DMS53 treated with DMSO at 0.1 percent for 48 hours (cell line): ENCODE measurements around the gene FAM120B.
A peak's percentile ranks its signal among the peaks of the same experiment; 100 is the strongest.

Experiments used
- DNase-seq: peaks from one replicate; lab custom pipeline; 2025; ENCODE audit not compliant: unreplicated experiment; lab: John Stamatoyannopoulos, UW

FAM120B gene

DNA sequence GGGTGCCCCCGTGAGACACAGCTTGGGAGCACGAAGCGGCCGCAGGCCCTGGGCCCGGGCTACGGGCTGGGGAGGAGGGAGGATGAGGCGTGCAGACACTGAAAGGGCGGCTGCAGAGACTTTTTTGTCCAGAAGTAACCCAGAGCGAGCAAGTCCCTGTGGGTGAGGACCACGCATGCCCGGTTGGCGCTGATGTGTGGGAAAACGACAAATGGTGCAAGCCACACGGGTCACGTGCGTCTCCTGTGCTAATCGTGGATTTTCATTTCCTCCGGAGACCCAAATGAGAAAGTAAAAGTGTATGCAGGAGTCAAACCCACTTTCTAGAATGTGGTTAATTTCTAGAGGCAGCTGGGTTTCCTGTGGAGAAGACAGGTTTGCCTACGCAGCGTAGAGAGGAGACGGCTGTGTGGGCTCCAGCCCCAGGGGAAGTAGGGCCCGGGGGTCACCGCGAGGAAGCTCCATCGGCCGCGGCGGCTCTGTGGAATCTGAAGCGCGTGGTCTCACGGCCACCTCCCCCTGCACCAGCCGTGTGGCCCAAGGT lies 34.7 kb upstream of the FAM120B start:
- DNase-seq = no peak

DNA sequence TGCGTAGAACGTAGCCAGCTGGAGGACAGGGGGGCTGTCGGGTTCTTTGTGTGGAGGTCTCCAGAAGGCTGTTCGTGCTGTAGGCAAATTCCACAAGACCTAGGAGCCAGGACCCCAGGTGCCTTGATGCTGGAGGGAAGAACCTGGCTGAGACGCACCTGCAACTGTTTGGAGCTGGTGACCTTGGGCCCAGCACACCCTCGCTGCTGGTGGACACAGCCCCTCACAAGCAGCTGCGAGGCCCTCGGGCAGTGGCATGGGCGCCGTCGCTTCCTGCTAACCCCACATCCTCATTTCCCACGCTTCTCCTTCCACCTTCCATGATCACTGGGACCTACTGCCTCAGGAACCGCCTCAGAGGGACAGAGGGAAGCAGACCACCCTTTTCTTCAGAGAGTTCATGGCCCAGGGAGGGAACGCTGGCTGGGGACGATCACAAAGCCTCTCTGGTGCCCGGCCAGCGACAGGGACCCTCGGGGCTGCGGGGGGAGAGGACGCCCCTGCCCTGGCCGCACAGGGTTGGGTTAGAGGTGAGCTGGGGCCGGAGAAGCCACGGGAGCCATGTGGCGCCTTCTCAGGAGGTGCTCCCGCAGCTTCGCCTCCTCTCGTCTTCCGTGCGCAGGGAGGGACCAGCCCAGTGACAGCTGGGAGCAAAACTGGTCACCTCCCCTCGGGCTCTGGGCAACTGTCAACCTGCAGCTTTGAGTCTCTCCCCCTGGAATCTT lies 34.1 kb upstream of the FAM120B start:
- no peak for DNase-seq

DNA sequence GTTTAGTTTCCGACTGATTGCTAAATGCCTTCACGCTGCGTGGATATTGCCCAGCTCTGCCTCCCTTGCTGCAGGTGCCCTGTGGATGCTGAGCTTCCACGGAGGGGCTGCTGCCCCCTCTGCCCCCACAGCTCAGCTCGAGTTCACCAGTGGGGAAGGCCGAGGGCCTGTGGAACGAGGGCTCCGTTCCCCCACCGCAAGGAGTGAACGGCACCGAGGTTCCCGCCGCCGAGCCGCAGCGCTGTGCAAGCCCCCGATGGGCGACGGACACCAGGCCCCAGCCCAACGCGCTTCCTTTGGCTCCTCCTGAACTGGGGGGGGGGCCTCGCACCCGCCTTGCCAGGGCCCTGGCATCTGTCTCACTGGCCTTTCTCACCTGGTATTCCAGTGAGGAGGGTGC lies 33.4 kb upstream of the FAM120B start:
- no peak for DNase-seq

DNA sequence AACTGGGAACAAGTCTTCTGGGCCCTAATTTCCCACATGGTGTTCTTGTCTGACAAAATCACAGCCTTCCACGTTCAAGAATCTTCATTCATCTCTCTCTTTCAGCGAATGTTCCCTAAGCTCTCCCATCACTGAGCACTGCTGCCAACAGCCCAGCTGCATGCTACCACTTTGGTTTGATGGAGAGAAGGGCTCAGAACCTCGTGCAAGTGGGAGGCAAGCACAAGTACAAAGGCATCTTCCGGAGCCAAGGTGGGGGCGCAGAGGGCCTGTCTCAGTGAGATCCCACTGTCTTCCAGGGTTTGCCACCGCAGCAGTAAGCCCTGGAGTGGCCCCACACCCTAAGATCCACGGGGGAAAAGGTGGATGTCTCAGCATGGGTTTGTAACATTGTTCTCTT lies 32.9 kb upstream of the FAM120B start:
- no peak for DNase-seq

DNA sequence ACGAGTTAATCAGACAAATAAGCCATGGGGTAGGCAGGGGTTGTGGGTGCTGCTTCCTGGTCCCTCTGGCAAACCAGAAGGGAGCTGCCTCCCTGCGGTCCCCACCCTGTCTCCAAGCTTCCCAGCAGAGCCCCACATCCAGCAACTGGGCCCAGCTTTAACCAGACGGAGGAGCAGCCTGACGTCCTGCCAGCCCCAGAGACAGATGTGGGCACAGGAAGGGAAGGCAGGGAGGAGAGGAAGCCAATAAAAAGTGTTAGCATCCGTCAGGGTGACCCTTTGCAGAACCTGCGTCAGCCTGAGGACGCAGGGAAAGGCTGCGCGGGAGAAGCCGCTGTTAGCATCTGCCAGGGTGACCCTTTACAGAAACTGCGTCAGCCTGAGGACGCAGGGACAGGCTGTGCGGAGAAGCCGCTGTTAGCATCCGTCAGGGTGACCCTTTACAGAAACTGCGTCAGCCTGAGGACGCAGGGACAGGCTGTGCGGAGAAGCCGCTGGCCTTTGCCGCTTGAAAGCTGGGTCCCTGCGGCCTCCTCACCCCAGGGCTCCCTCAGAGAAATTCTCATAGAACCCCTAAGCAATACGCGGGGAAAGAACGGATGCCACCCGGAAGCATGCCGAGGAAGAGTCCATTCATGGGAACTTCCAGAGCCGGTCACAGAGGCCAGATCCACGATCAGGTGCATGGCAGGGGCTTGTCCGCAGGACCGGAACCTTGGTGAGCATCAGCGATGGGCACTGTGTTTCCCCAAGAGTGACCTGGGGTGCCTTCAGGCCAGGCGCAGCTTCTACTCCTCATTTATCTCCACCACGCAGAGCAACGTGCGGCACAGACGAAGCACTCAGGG lies 31.6 kb upstream of the FAM120B start:
- DNase-seq = no peak

DNA sequence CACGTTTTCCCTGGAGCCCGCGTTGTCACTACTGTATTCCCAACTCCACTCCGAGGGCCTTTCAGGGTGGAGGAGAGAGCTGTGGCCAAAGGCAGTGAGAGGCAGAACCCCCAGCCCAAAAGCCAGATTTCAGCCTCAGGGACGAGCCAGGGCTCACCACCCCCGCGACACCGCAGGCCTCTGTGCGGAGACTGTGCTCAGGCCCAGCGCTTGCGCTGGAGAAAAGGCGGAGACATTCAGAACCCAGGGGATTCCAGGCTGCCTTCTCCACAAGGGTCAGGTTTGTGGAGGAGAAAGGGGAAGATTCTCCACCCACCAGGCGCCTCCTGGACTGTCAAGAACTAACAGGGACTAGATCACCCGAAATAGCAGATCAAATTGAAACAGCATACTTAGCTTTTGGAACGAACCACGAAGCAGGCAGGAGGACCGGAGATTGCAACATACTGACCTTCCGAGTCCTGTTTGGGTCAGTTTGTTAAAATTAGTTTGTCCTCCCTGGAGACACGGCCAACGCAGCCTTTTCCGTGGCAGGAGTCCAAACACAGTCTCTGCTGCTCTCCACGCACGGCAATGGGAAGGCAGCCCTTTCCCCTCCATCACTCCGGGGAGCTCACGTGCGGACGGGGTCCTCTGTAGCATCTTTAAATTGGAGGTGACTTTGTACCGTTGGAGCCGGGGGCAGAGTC lies 30.0 kb upstream of the FAM120B start:
- no peak for DNase-seq

DNA sequence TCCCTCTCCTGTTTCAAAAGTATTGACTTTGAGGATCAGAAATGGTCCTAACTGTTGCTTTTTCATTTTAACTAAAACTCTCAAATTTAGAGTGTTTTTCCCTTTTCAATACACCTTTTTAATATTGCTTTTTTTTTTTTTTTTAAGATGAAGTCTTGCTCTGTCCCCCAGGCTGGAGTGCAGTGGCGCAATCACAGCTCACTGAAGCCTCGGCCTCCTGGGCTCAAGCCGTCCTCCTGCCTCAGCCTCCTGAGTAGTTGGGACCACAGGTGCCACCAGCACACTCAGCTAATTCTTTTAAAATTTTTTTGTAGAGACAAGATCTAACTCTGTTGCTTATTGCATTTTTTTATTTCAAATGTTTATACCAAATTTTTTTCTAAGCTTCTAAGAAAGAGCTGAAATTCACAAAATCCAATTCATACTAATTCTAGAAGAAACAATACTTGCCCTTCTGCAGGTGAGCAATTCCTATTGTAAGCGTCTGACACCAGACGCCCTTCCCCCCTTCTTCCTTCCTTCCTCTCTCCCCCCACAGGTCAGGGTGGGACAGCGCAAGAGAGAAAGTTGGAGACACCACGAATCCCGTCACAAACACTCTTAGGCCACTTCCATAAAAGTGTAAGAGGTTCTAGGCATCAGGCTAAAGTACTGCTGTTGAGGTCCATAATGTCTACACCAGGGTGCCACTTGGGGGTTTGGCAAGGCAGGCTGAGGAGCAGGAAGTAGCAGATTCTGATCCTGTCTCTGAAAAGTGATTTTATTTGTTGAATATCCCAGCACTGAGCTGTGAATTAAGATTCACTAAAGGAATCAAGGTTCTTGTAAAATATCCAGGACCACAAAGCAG lies 28.4 kb upstream of the FAM120B start:
- DNase-seq = no peak

DNA sequence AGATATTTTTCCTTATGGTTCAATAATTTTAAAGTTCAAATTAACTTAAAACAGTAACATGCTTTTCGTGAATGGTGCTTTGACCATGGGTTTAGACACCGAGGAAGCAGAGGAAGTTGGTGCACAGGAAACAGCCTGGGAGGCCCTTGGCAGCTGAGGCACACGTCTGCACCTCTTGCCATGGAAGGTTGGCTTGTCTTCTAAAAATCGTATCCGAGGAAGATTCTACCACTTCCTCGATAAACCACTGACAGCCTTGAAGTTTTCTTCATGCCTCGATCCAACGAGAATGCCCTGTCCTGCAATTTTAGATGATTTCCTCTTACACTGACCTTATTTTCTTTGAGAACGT lies 27.8 kb upstream of the FAM120B start:
- no peak for DNase-seq

DNA sequence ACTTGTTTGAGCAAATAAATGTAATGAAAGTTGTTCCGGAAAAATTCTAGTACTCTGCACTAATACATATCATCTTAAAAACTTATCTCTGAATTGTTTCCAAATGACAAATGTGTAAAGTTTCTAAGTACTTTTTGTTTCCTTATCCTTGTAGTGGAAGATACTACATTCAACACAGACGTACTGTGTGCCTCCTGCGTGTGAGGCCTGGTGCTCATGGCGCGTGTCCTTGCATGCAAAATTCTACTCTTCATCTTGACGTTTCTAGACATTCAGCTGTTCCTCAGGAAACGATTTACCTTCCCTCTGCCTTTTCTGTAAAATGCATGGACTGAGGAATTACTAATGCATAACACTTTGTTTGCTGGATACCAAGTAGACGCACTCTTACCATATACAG lies 27.1 kb upstream of the FAM120B start:
- no peak for DNase-seq

DNA sequence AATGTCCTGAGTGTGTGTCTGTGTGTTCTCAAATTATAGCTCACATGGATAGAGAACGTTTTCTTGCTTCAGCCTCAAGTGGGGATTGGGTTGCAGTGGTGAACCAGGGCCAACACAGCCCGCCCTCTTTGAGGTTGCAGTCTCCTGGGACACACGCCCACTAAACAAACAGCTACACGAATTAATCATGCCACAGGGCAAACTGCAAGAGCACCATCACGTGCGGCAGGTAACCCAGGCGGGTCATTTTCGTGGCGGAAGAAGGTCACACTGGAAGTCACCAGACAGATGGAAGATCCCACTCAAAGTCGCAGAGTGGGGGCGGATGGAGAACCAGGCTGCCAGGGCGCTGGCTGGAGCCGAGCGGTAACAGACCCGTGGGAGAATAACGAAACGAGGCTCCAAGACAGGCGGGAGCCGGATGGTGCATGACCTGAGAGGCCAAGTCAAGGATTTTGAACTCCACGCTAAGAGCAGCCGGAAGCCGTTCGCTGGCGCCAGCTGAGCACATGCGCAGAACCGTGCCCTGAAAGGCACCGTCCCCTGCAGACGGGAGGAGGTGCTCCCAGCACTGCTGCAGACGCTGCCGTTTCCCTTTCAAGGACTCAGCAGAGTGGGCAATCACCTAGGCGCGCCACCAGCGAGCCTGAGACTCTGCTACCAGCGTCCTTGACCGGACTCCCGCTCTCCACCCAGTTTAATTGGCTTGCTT lies 26.4 kb upstream of the FAM120B start:
- peak; percentile 92 for DNase-seq

DNA sequence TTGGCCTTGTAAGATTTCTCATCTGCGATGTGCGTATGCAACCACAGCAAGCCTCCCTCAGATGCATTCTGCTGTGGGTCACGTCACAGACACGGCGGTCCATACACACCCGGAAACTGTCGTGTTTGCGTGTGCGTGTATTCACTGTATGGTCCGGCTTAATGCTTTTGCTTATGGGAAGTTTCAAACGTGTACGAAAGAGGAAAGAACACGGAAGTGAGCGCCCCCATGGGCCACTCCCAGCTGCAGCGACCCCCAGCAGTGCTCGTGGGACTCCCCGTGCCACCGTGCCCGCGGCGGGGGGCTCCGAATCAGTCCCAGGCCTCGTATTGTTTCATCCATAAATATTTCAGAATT lies 25.9 kb upstream of the FAM120B start:
- no peak for DNase-seq

DNA sequence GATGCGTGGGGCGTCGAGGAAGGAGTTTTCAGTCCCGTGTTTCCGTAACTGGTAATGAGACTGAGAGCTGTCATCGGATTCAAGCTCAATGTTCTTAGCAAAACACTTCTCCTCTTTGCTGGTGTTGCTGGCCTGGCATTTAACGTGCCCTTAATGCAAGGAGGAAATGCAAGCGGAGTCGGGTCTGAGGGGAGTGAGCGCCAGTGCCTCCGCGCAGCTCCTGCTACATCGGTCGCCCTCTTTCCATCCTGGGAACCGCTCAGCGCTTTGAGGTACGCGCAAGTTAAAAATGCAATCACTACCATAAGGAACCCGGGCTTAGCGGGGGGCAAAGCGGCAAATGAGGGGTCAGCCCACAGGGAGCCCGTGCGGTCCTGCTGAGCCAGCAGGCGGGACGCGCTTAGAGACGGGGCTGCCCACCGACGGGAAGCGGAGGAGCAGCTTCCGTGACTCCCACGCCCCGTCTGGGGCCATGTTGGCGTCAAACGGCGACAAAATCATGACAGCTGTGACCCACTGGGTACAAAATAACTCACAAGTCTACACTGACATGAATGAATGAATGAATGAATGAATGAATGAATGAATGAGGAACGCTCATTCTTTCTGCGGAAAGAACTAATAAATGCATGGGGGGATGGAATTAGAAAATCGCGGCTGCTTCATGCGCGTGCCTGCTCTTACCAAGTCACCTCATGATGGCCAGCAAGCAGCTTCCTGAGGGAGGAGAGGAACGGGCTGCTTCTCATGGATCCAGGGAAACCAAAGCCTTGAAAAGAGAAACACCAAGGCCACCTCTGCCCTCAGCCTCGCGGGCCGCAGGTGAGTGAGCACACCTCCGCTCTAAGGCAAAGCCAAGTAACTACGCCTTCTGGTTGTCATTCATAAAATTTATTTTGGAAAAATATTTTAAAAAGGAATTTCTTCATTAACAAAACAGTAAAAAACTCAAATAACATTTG lies 24.9 kb upstream of the FAM120B start:
- DNase-seq = peak; percentile 36

DNA sequence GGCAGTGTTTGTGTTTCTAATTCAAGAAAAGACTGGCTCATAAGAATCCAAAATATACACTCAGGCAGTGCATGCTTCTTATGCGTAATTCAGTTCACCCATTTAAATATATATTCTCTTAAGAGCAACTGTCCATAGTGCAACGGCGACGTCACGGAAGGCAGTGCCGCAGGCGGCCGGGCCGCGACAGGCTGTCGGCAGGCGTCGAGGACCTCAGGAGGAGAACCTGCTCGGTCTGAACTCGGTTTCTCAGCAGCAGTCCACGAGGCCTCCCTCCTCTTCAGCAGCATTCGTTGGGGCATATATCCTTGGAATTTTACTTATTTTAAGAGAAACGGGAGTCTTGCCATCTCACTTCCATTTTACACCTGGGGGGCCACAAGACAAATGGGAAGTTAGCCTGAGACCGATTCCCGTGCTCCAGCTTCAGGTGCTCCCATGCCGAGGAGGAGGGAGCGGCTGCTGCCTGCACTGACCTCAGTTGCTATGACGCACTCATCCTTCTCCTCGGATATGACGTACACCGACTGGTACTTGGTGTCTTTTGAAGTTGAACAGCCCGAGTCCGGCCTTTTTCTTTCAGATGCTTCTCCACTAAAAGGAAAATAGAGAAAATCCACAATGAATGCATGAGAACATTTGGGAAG lies 23.9 kb upstream of the FAM120B start:
- no peak for DNase-seq

DNA sequence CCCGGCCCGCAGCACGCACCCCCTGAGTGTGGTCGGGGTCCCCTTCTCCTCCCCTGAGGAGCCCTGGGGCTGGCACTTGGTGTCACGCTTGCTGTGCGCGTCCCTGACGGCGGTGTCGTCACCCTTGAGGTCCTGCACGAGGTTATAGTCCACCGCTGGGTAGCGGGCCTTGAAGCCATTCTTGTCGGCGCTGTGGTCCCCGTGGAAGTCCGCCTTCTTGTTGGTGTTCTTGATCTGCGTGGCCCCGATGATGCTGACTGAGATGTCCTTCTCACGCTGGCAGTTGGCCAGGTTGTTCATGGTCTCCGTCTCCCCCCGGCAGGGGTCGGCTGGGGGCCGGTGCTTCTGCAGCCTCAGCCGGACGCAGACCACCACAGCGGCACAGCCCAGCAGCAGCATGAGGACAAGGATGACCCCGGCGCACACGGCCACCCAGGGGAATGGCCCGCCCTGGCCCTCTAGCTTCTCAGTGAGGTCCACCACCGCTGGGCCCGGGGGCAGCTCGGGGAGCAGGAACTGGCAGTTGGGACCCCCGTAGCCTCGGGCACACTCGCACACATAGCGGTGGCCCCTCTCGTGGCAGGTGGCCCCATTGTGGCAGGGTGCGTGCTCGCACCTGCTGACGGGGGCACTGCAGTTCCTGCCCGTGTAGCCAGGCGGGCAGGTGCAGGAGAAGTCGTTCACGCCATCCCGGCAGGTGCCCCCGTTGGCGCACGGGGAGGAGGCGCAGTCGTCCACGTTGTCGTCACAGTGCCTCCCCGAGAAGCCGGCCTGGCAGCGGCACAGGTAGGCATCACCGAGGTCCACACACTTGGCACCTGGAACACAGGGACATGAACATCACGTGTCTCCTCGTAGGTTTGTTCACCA lies 23.1 kb upstream of the FAM120B start:
- no peak for DNase-seq

DNA sequence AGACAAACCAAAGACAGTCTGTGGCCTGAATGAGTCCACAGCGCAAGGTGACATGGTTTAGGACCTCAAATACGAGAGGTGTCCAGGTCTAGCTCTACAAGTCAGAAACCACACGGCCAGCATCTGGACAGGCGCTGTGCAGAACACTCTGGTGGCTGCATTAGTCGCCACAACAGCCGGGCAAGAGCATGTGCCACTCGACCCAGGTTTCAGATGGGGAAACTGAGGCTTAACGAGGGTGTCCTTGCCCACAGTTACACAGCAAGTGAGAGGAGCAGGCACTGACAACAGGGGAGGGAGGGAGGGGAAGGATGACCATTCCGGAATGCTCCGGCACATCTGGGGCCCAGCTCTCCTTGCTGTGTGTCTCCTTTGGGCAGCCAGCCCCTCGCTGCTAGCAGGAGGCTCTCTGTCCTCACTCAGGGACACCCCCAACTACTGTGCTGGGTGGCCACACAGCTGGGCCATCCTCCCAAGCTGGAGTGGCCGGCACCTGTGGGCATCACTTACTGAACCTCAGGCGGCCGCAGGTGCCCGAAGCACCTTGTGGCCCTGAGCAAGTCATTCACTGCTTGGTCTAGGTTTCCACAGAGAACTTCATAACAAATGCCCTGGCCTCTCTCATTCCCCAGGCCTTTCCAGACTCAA lies 22.3 kb upstream of the FAM120B start:
- DNase-seq = no peak

DNA sequence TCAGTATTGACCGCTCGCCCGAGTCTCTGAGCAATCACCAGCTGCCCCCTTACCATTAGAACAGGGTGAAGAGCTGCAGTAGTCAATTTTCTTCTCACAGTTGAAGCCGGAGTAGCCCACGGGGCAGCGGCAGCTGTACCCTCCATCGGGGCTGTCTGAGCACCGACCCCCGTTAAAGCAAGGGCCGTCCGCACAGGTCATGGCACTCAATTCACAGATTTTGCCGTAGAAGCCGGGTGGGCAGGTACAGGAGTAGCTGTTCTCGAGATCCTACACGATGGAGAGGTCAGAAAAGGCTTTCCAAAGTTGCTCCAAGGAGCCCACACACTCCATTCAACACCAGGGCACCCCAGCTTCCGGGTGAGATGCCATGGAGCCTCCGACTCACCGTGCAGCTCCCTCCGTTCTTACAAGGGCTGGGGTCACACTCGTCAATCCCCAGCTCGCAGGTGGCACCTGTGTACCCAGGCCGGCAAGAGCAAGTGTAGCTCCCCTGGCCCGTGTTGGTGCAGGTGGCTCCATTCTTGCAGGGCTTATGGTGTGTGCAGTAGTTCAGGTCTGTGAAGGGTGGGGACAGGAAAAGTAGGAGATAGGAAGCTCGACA lies 21.6 kb upstream of the FAM120B start:
- DNase-seq = no peak

DNA sequence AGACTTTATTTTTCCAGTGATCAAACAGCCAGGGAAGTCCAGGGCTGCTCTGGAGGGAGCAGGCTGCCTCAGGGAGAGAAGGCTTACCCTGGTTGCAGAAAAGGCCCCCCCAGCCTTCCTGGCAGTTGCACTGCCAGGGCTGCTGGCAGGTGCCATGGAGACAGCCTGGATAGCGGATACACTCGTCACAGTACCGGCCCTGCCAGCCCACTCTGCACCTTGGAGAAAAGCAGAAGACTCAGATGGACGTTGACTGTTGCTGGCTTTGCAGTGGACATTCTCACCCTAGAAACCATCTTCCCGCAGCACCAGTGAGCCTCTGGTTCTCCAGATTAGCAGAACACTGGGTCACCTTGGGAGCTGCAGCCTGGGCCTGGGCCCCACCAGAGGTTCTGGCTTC lies 21.1 kb upstream of the FAM120B start:
- no peak for DNase-seq
